DOHH2 (cell line): ENCODE measurements around the gene CNTNAP2.

Experiments
- CTCF ChIP-seq: fragments of 200-600 bp; sonication (generic); IDR thresholded peaks from one replicate; pipeline ENCODE4 v1.5.1; 2014; ENCODE audit warnings: antibody characterized with exemption, mild to moderate bottlenecking, low read depth, low read length; ENCODE audit not compliant: poor library complexity, severe bottlenecking
- EZH2phosphoT487 ChIP-seq: fragments of 200-600 bp; sonication (generic); IDR thresholded peaks from 2 replicates; pipeline ENCODE4 v1.6.1; 2017; ENCODE audit warnings: borderline replicate concordance, mild to moderate bottlenecking, antibody characterized with exemption, low read length, moderate library complexity, mixed read lengths

GRCh38 chr7:146138926-146139325 lies 22.3 kb downstream of the CNTNAP2 start:
- TF ChIP-seq CTCF = no peak
- no peak for TF ChIP-seq EZH2phosphoT487
